A549 treated with AZD2906 at 1 μM for 4 hours (cell line): ENCODE data around the gene SHISA4. TPM values are rescaled to one million over a fixed set of nuclear protein-coding genes. Genes with fewer than 3 reads are reported as not detected.

Experiments
- total RNA-seq: library from RNA; stranded (reverse); fragments of 200-300 nt; extraction: Qiagen RNA extraction; gene quantifications from 5 replicates; pipeline ENCODE4 v1.2.3, GENCODE V29; 2022

The SHISA4 gene
- total RNA-seq, result 12.9 to 19.3 TPM (median 17.4 TPM) in 5 replicates

DNA sequence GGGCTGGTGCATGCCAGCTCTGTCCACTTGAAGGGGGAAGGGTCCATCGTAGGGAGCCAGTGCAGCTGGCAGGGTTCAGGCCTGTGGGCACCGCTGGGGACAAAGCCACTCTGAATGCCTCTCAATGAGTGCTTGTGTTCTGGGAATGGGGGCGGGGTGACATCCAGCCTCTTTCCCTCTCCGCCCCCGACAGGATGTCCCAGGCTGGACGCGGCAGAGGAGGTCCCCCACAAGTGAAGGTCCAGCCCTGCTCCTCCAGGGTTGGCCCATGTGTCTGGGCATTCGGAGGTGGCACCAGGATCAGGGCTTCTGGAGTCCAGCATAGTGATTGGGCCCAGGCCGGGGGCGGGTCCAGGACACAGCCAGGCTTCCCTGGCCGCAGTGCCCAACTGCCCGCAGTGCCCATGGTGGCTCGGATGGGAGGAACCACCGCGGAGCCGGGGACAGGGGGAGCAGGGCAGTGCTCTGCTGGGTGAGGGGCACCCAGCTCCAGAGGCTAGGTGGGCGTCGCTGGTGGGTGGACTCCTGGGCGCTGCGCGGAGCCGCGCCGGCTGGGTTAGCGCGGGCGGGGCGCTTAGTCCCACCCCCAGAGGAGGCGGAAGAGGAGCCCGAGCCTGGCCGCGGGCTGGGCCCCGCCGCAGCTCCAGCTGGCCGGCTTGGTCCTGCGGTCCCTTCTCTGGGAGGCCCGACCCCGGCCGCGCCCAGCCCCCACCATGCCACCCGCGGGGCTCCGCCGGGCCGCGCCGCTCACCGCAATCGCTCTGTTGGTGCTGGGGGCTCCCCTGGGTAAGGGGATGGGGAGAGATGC is at the start of gene SHISA4:
Gene SHISA4 (plus strand): TSS at position 617 of the 808 bp plus-strand sequence. CDS start 97 bp downstream, at position 714.

Other genes with a start within 250 kb of the SHISA4 start
- gene IPO9, start 59.7 kb upstream of the SHISA4 start, total RNA-seq, result 24.6 to 43.9 TPM (median 39.6 TPM) in 5 replicates
- not detected in 5 replicates for gene LMOD1, start 57.6 kb downstream of the SHISA4 start, total RNA-seq
- gene TIMM17A, start 66.6 kb downstream of the SHISA4 start, total RNA-seq, result 90.1 to 137 TPM (median 94.7 TPM) in 5 replicates
- 83.6 to 90.3 TPM (median 85.8 TPM) in 5 replicates for gene RNPEP, start 93.8 kb downstream of the SHISA4 start, total RNA-seq
- gene ELF3, start 121.7 kb downstream of the SHISA4 start, total RNA-seq, result 104 to 139 TPM (median 124 TPM) in 5 replicates
- 0.10 to 0.11 TPM (median 0.10 TPM) in 5 replicates for gene GPR37L1, start 234.0 kb downstream of the SHISA4 start, total RNA-seq